GM12874 (cell line): ENCODE results near the gene LHX2.

ENCODE experiments used
- TF ChIP-seq, protein P1 (sequence below): IDR thresholded peaks from 2 replicates; pipeline ENCODE4 v1.5.1; 2011; ENCODE audit warnings: low read depth, mild to moderate bottlenecking, control low read depth, low read length, moderate library complexity; ENCODE audit not compliant: insufficient read depth

The LHX2 gene

GRCh38 chr9:124020520-124021384 is 9.2 kb downstream of the LHX2 start:
- TF ChIP-seq, protein P1, sequence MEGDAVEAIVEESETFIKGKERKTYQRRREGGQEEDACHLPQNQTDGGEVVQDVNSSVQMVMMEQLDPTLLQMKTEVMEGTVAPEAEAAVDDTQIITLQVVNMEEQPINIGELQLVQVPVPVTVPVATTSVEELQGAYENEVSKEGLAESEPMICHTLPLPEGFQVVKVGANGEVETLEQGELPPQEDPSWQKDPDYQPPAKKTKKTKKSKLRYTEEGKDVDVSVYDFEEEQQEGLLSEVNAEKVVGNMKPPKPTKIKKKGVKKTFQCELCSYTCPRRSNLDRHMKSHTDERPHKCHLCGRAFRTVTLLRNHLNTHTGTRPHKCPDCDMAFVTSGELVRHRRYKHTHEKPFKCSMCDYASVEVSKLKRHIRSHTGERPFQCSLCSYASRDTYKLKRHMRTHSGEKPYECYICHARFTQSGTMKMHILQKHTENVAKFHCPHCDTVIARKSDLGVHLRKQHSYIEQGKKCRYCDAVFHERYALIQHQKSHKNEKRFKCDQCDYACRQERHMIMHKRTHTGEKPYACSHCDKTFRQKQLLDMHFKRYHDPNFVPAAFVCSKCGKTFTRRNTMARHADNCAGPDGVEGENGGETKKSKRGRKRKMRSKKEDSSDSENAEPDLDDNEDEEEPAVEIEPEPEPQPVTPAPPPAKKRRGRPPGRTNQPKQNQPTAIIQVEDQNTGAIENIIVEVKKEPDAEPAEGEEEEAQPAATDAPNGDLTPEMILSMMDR = no peak

- TF ChIP-seq, protein P1 = no peak
Observed at GRCh38 chr9:124021385-124021769, 9.8 kb downstream of the LHX2 start.

GRCh38 chr9:124022201-124023121 is 10.9 kb downstream of the LHX2 start:
- TF ChIP-seq, protein P1 = no peak

GRCh38 chr9:124024107-124024506 is 12.5 kb downstream of the LHX2 start:
- TF ChIP-seq, protein P1 = no peak

DNA sequence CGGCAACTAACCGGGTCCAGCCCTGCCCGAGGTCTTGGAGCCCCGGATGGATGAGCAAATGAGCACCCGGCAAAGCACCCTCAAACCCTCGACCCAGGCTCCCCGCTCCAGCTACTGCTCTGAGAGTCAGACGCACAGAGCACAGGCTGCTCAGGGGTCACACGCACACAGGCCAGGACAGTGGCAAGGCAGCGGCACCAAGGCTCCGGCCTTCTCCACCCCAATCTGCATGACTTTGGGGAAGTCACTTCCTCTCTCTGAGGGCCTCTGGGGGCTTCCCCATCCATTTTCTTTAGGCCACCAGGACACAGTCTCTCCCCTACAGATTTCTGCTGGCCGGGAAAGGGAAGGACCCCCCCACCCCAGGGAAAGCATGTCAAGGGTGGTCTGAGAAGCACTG is 18.0 kb downstream of the LHX2 start:
- TF ChIP-seq, protein P1 = no peak

DNA sequence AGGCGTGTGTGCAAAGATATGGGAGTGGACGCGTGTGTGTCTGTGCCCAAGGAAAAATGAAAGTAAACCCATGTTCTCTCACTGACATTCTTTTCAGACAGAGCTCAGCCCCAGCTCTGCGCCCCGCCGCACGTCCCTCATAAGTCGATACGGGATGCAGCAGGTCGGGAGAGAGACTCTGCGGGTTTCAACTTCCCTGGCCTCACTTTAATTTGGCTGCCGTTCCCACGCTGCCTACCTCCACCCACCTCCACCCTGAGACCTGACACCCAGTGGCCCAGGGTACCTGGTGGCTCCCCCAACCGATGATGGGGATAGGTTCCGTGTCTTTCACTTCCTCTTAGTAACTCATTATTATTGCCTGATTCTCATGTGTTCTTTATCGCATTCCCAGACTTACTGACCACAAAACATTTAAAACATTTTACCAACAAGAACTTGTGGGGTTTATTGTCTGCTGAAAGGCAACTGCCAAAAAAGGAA is 19.4 kb downstream of the LHX2 start:
- TF ChIP-seq, protein P1 = no peak

- TF ChIP-seq, protein P1 = no peak
Observed at GRCh38 chr9:124032247-124032646, 20.7 kb downstream of the LHX2 start.
